Measurements from ENCODE around the gene GCKR. TPM values are rescaled to one million over a fixed set of nuclear protein-coding genes. Genes with fewer than 3 reads are reported as not detected.

Gene GCKR
- total RNA-seq, 2 donors from 2014 or later = 0.22 to 0.40 TPM

- Histone ChIP-seq H3K4me3 (no peak overlapping the region), H3K9ac (ENCODE audit: low read depth in 2 of 2, low read length in 2 of 2) (no peak overlapping the region), H3K27ac (no peak overlapping the region), H3K9me3 (no peaks in the 10 kb centered on the region), H3K27me3 (peaks cover 8% of the 10 kb centered on the region), H3K36me3 (no peaks in the 10 kb centered on the region), H3K4me1 (no peaks in the 10 kb centered on the region)
- TF ChIP-seq CTCF (IDR thresholded peaks at IDR 0.05) = no peak
- no peak for DNase-seq
- intact Hi-C loops (cut with DNase I) = no loop called here
These were observed 619 bp downstream of the GCKR start for GRCh38 chr2:27497288-27497627.

- H3K27me3 ChIP-seq = peaks cover 8% of the 10 kb centered on the region
- TF ChIP-seq CTCF (IDR thresholded peaks at IDR 0.05) = no peak
- intact Hi-C loops (cut with DNase I) = no loop called here
- no peak overlapping the region for H3K9ac ChIP-seq (ENCODE audit: low read depth in 2 of 2, low read length in 2 of 2)
- no peak overlapping the region for H3K4me3 ChIP-seq
- H3K36me3 ChIP-seq = no peaks in the 10 kb centered on the region
- no peak overlapping the region for H3K27ac ChIP-seq
- H3K9me3 ChIP-seq = no peaks in the 10 kb centered on the region
- no peaks in the 10 kb centered on the region for H3K4me1 ChIP-seq
- no peak for DNase-seq
These were observed 2.3 kb downstream of the GCKR start for GRCh38 chr2:27498975-27499374.

- Histone ChIP-seq H3K9ac (ENCODE audit: low read depth in 2 of 2, low read length in 2 of 2) (no peak overlapping the region), H3K27me3 (no peaks in the 10 kb centered on the region), H3K4me3 (no peak overlapping the region), H3K27ac (no peak overlapping the region), H3K9me3 (no peaks in the 10 kb centered on the region), H3K4me1 (no peaks in the 10 kb centered on the region), H3K36me3 (no peaks in the 10 kb centered on the region)
- DNase-seq = no peak
- TF ChIP-seq CTCF (IDR thresholded peaks at IDR 0.05) = no peak
- intact Hi-C loops (cut with DNase I) = loop anchor here (10.0 kb wide), 1 partner anchor 64 kb away; no protein-coding TSS in a partner anchor
These were observed 4.4 kb downstream of the GCKR start for GRCh38 chr2:27501042-27501441.

- TF ChIP-seq CTCF (IDR thresholded peaks at IDR 0.05) = no peak
- Histone ChIP-seq H3K27ac (no peak overlapping the region), H3K36me3 (no peaks in the 10 kb centered on the region), H3K9me3 (no peaks in the 10 kb centered on the region), H3K4me1 (no peaks in the 10 kb centered on the region), H3K9ac (ENCODE audit: low read depth in 2 of 2, low read length in 2 of 2) (no peak overlapping the region), H3K4me3 (no peak overlapping the region), H3K27me3 (no peaks in the 10 kb centered on the region)
- DNase-seq = no peak
- intact Hi-C loops (cut with DNase I) = loop anchor here (10.0 kb wide), 1 partner anchor 63 kb away; no protein-coding TSS in a partner anchor
These were observed 5.5 kb downstream of the GCKR start for GRCh38 chr2:27502142-27502541.

- Histone ChIP-seq H3K4me1 (no peaks in the 10 kb centered on the region), H3K27ac (no peak overlapping the region), H3K9ac (ENCODE audit: low read depth in 2 of 2, low read length in 2 of 2) (no peak overlapping the region), H3K9me3 (no peaks in the 10 kb centered on the region), H3K36me3 (no peaks in the 10 kb centered on the region), H3K27me3 (no peaks in the 10 kb centered on the region), H3K4me3 (no peak overlapping the region)
- no peak for DNase-seq
- intact Hi-C loops (cut with DNase I) = loop anchor here (10.0 kb wide), 1 partner anchor 58 kb away; no protein-coding TSS in a partner anchor
- no peak for TF ChIP-seq CTCF (IDR thresholded peaks at IDR 0.05)
These were observed 9.9 kb downstream of the GCKR start for GRCh38 chr2:27506587-27506986.
